HG03280 (cell line): ENCODE results near the gene CRABP2.

ENCODE experiments used
- ATAC-seq: cut with Tn5 transposase; IDR thresholded peaks from one replicate; pipeline ENCODE4 v1.9.1; 2021; ENCODE audit warnings: mild to moderate bottlenecking, moderate library complexity; ENCODE audit not compliant: unreplicated experiment

CRABP2 gene

DNA sequence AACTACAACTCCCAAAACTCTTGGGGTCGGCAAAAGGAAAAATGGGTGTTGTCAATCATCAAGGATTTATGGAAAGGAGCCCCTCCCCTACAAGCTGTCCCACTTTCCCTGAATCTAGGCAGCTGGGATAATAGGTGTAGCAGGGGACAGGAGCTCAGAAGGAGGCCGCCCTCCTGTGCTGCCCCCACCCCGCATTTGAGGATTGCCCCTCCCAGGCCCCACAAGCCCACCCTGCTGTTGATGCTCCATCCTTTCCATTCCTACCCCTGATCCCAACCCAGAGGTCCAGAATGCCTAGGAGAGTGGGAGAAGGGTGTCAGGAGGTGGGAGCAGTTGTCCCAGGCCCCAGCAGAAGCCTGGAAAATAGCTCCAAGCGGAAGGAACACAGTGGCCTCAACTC, 37.4 kb upstream of the CRABP2 start:
- no peak for ATAC-seq

DNA sequence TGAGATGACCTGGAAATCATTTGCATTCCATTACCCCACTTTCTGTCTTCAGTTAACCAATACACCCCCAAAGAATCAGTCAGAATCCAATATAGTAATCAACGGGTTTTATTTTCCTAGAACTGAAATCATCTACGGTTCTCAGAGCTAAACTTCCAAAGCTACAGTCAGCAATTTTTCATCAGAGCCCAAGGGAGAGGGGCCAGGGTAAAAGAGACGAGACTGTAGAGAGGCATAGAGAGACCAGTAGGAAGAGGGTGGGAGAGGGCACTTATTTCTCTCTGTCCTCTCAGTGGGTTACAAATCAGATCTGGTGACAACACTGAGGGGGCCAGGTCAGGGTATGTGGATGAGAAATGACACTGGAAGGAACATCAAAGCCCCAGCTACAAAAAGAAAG, 36.6 kb upstream of the CRABP2 start:
- no peak for ATAC-seq

DNA sequence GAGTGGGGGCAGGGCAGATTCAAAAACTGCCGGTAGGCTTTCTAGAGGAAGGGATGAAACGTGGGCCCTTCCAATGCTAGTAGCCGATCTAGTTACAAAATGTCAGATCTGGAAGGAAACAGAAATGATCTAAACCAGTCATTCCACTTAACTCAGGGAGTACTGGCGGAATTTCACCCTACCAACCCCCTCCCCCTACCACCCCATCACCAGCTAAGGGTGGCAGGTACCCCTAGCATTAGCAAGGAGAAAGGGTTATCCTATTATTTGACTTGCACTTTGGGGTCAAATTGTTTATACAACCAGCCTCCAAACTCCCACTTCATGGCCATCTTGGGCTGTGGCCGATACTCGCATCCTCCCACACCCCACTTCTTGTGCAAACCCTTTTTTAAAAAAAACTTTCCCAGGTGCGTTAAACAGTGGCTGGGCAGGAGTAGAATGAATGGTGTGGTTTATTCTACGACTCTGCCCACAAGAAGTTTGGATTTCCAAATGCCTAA, 36.1 kb upstream of the CRABP2 start:
- peak; percentile 0 for ATAC-seq

DNA sequence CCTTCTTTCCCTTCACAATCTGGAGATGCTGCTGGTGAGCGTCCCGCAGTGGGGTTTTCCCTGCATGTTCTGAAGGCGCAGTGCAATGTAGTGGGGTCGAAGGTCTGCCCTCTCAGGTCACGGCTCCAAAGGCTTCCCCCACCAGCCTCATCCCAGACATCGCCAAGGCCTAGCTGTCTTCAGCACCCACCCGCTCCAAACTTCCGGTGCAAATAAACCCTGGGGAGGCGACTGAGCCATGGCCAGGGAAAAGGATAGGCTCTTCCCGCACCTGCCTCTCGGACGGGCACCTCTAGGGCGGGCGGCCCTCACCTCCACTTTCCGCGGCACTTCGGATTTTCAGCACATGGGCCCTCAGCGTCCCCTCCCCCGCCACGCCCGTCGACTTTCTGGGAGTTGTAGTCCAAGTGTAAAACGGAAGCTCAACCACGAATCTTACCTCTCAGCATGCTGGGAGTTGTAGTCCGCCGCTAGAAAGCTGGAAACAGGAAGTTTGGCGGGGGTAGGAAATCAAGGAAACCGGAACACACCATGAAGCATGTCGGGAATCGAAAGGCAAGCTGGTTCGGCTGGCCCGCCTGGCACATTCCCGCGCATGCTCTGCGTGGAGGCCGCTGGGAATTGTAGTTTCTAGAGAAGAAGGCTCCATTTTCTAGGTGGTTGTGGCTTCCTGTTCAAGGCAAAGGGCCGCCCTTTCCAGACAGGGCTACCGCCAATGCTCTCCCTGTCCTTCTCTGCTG, 35.5 kb upstream of the CRABP2 start, which contains the start of gene MRPL24:
Gene MRPL24 (minus strand): TSS at position 348 of the 740 bp plus-strand sequence. CDS start 2,384 bp downstream, outside the sequence.
- peak; percentile 84 for ATAC-seq

DNA sequence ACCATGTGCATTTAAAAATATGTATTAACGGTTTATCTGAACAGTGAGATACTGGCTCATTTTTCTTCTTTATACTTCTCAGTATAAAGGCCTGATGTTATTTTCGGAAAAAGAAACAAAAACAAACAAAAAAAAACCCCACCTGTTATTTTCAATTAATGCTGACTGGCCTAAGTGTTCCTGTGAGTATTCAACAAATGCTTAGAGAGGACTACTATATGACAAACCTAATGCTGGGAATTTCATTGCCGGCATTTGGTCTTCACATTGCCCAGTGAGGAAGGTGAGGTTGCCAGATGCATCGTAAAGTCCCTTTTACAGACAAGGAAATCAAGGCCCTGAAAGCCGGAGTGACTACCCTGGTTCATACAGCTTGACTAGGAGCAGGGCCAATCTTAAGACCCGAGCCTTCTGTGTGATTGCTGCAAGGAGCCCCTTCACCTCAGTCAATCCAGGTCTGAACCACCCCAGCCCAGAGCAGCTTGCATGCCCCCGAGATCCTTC, 34.9 kb upstream of the CRABP2 start:
- peak; percentile 2 for ATAC-seq

DNA sequence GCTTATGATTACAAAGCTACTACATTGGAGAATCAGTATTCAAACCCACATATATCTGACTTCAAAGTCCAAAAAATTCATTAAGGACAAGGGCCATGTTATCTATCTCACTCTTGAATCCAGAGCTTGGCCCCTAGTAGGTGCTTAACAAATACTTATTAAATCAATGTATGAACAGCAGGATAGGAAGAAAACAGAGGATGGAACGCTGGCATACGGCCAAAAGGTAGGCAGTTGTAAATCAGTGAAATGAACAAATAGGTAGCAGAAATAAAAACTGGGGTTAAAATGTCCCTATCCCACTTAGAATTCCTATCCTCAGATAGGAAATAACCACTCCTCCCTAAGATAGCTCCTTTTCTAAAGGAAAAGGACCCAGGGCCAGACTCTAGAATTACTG, 33.5 kb upstream of the CRABP2 start:
- ATAC-seq, result no peak

DNA sequence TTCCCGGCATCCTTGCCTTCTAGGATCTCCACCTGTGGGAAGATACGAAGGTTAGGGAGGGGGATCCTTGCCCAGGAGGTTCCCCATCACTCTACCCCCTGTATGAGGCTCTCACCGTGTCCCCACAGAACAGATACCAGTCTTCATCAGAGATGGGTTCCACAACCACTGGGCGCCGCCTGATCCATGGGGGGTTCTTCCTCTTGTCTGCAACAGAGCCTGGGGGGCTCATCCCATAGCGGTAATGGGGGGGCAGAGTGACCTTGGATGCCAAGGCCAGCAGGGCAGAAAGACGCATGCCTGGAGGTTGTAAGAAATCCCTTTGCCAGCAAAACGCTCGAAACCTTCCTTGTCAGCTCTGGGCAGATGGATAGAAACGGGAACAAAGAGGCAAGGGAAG, 33.0 kb upstream of the CRABP2 start:
- no peak for ATAC-seq

DNA sequence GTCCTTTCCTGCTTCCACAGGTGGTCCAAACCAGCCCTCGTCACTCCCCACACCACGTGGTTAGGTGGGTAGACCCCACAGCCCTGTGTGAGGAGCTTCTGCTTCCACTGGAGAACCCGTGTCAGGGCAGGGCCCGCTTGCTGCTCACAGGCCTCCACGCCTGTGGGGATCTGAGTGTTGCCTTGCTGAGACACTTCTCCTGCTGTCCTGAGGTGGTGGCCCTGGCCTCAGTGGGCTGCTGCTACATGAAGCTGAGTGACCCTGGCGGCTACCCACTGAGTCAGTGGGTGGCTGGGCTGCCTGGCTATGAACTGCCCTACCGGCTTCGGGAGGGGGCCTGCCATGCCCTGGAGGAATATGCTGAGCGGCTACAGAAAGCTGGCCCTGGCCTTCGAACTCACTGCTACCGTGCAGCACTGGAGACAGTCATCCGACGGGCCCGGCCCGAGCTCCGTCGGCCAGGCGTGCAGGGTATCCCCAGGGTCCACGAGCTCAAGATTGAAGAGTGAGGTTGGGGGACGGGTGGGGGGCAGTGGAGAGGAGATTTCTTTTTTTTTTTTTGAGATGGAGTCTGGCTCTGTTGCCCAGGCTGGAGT, 28.7 kb upstream of the CRABP2 start:
- no peak for ATAC-seq

DNA sequence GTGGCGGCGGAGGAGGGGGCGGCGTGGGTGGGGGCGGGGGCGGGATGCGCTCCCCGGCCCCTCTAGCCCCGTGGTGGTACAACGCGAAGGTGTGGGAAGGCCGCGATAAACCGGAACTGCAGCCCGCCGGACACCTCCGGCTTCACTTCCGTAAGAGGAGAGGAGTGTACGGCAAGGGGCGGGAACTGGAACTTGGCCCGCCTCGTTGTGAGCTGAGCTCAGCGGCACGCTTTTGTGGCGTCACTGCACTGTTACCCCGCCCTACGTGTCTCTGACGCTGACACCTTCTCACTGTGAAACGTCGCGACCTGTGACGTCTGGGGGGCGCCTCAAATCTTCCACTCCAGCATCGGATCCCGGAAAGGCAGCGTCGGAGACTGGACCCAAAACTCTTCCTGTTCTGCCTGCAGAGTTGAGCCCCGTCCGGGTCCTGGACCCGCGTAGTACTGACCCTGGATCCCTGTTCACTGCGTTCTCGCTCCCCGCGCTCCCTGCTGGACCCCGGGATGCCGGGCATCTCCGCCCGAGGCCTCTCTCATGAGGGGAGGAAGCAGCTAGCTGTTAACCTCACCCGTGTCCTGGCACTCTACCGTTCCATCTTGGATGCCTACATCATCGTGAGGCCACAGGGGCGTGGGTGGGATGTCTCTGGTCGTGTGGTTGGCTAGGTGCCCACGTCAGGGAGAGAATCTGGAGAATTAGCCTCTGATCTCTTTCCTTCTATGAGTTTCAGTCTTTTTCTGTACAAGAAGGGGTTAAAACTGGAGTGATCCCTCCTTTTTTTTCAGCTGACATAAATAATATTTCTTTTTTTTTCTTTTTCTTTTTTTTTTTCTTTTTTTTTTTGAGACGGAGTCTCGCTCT, 23.4 kb upstream of the CRABP2 start, which contains the start of gene ISG20L2:
Gene ISG20L2 (minus strand): TSS at position 168 of the 864 bp plus-strand sequence. CDS start 1,114 bp downstream, outside the sequence.
- ATAC-seq, result peak; percentile 90

DNA sequence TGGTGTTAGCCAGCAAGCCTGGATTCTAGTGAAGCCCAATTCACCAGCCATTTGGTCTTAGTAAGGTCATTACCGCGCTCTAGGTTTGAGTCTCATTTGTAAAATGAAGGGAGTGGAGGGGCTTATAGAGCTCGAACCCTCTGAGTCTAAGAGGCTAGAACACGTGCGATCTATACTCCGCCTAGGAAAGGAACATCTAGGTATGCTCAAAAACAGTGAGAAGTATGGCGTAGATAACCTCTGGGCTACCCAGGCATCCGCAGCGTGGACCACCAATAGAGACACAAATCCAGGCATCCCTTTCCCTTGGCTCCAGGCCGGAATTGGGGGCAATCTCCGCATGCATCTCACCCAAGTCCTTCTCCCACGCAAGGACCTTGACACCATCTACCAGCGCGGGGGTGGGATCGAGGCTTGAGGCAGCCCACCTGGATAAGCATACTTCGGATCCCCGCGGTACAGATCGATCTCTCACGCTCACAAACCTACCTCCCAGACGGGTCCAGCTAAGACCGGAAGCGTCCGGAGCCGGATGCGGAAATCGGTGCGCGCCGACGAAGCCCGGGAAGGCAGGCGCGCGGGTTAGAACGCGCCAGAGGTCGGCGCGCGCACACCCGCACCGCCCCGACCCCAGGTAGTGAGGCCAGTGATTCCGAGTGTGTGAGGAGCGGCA, 22.7 kb upstream of the CRABP2 start, which contains the start of gene METTL25B:
Gene METTL25B (plus strand): TSS at position 544 of the 673 bp plus-strand sequence. CDS start 636 bp downstream, outside the sequence.
- ATAC-seq, result peak; percentile 51

DNA sequence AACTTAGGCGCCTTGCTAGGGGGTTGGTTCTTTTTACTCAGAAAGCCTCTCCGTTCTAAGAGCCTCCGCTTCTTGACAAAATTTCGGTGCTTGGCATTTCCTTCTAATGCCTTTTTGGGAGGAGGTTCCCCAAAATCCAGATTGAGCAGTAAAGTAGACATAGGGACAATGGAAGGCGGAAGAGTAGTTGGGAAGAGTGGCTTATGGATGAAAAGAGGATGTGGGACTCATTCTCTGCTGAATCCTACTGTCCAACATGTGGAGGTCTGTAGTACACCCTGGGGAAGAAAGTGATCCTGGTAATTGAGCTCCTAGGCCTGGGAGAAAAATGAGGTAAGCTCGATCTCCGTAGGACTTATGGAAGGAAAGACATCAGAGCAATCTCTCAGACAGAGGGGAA, 22.1 kb upstream of the CRABP2 start:
- ATAC-seq, result no peak

DNA sequence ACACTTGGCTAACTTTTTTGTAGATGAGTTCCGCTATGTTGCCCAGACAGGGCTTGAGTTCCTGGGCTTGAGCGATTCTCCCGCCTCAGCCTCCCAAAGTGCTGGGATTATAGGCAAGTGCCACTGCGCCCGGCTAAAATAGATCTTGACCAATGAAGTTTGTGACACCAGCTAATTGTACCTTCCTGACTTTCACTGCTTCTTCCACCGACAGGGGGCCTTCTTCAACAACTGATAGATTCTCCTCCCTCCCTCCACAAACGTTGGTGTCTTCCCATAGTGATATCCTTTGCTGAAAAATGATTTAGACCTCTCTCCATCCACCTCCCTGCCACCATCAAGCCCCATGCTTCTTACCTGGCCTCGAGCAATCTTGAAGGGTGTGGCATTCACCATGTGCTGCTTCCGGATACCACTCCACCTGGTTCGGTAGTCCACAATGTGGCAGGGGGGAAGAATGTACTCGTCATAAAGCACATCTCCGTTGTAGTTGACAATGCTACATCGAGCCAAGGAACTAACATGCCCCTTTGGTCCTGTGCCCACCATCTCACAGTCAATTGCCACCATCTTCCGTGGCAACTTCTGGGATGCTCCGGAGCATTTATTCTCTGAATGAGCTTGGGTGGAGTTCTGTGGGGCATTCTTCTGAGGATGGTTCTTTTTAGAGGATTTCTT, 21.3 kb upstream of the CRABP2 start:
- ATAC-seq, result no peak

DNA sequence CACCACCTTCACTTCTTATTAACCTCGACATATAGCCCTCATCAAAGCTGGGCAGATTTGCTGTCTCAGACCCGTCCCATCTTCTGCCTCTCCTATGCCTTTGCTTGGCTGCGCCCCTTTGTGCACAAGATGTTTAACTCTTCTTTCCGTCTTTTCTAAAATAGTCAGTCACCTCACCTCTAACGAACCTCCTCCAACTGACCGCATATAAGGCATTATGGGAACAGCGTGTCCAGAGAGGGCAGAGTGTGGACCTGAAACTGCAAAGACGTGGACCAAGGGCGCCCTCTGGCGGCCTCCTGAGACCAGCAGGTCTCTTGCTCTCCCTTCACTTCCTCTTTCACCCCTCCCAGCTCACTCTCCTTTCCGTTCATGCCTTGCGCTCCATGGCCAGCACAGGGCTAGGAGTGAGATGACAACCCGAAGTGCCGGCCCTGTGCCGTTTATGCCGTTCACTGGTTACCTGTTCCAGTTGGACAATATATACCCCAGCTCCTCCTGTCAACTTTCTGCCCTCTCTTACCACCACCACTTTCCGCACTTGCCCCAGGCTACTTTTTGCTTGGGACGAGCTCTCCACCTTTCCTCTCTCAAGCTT, 20.4 kb upstream of the CRABP2 start:
- ATAC-seq, result peak; percentile 32

DNA sequence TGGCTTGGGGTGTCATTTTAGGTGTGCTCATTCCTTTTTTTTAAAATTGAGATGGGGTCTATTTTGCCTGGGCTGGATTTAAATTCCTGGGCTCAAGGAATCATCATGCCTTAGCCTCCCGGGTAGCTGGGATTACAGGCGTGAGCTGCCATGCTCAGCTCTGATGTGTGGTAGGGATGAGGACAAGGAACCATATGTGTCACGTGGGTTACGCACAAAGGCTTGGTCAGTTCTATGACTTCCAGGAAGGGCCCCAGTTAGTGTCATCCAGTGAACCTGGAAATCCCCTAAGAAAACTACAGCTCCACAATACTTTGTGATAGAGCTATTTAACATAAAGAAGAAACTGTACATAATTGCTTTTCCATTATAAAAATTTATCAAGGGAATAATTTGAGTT, 16.2 kb upstream of the CRABP2 start:
- ATAC-seq, result no peak

DNA sequence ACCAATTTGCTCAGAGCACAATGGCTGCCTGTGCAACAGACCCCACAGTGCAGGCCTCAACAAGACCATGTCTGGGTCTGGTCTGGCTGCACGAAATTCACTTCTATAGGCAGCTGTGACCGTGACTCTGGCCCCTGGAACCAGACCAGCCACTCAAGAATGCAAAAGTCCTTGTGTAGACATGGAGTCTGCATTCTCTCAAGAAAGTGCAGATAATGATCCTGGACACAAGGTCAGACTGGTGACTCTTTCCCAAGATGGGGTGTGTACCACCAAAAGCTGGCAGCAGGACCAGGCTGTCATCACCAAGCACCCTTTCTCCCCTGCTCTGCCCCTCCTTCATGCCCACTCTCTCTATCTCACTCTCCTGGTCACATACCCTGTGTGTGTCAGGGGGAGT, 15.7 kb upstream of the CRABP2 start:
- ATAC-seq, result no peak

DNA sequence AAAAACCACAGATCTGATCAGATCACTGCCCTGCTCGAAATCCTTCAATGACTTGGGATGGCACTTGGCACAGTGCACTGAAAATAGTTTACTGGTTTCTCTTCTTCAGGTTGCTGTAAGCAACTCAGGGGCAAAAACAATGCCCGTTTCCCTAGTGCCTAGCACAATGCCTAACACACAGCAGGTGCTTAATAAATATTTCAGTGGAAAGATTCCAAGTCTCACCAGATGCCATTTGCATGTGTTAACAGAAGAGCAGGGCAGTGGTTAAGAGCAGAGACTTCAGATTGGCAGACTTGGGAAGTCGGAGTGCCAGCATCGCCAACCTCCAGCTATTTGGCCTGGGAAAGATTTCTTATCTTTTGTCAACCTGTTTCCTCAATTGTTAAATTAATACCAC, 12.0 kb upstream of the CRABP2 start:
- ATAC-seq, result no peak

DNA sequence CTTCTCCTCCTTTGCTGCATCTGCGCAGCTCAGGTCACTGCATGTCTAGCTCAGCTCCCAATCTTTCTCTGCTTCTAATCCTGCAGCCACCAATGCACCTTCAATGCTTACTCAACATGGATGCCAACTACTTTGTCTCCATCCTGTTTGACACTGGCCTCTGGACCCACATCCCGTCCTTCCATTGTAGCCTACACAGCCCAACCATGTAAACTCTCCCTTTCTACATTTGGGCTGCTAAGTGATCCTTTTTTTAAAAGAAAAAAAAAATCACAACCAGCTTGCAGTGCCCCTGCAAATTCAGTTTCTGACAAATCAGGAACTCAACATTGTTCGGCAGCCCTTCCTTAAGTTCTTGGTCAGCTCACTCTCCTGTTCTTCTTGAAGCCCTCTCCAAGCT, 9.4 kb upstream of the CRABP2 start:
- ATAC-seq, result no peak

DNA sequence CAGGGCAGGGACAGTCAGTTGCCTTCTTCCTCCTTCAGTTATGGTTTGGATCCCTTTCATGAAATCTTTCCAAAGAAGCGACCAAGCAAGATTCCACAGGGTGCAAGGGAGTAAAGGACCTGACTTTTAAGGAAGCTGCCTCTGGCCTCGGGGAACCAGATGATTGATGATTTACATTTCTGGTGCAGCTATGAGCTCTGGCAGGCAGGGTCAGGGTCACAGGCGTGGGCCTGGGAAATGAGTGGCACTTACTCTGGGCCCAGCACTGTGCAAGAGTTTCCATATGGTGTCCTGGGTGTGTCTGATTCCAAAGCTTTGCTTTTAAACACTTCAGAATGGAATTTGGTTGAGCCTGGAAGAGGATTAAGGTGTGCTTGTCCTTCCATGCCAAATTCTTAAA, 7.2 kb upstream of the CRABP2 start:
- ATAC-seq, result no peak

DNA sequence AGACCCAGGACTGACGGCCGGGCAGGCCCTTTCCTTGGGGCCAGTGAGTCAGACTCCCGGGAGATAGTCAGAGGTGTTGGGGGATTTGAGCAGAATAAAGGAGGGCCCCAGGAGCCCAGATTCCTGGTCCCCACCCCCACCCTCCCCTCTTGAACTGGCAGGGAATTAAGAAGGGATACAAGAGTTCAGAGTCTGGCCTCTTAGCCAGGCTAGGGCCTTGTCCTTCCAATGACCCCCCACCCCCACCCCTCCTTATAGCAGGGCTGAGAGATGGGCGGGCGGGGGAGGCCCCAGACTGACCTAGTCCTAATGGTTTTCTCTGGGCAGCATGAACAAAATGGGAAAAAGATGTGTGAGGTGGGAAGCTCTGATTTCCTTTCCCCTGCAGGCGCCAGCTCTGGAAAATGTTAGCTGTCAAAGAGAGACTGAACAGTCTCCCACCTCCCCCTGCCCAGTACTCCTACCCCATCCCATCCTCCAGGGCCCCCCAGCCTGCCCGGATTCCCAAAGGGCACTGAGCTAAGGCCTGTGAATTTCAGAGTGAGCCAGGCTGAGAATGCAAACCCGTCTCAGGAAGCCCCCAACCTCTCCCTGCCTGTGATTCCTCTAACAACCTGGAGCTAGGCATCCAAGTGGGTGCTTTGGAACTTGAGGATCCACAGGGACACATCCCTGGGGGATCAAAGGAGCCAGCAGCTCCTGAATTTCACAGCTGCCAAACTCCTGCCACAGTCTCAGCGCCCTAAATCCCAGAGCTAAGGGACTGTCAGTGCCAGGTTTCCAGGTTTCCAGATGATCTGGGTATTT, 5.8 kb upstream of the CRABP2 start:
- no peak for ATAC-seq
